ENCODE results near the gene CARD10.

DNA sequence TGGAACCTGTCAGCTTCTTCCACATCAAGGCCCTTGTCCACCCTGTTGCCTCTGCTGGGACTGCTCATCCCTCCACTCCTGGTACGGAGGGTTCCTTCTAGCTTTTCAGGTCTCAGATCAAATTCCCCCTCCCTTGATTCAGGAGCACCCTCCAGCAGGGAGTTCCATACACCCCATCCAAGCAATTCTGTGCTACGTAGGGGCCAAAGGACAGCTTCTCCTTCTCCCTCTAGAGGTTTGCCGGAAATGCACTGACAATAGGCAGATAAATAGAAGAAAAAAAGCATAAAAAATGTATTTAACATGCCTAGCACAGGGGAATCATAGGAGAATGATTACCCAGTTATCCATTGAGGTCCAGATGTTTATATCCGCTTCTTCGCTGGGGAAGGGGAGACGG lies 3.3 kb upstream of the CARD10 start:
- TF ChIP-seq, protein P1, sequence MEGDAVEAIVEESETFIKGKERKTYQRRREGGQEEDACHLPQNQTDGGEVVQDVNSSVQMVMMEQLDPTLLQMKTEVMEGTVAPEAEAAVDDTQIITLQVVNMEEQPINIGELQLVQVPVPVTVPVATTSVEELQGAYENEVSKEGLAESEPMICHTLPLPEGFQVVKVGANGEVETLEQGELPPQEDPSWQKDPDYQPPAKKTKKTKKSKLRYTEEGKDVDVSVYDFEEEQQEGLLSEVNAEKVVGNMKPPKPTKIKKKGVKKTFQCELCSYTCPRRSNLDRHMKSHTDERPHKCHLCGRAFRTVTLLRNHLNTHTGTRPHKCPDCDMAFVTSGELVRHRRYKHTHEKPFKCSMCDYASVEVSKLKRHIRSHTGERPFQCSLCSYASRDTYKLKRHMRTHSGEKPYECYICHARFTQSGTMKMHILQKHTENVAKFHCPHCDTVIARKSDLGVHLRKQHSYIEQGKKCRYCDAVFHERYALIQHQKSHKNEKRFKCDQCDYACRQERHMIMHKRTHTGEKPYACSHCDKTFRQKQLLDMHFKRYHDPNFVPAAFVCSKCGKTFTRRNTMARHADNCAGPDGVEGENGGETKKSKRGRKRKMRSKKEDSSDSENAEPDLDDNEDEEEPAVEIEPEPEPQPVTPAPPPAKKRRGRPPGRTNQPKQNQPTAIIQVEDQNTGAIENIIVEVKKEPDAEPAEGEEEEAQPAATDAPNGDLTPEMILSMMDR (IDR thresholded peaks at IDR 0.05 in 4 of 5, conservative IDR thresholded peaks at IDR 0.05 in 1 of 5) = no peak
- no peak for TF ChIP-seq POLR2A (IDR thresholded peaks at IDR 0.05)
